ENCODE data around the gene CFAP299.
"Not testable (repeated sequence)": the region's sequence is repeated elsewhere in the genome, so short reads cannot be mapped to it uniquely, and the experiment has no call there.

Gene CFAP299

GRCh38 chr4:80309294-80310004 lies 26.1 kb upstream of the CFAP299 start:
- ChIA-PET POLR2A (ENCODE audit: low non-redundant PET) (no interaction called here), CTCF (interaction anchor here (0.8 kb wide), 1 partner anchor 51 kb away, joined by 4 read pairs; no protein-coding TSS in a partner anchor)
- DNase-seq (ENCODE audit: low spot score) = peak; percentile 79
- TF ChIP-seq, protein P1, sequence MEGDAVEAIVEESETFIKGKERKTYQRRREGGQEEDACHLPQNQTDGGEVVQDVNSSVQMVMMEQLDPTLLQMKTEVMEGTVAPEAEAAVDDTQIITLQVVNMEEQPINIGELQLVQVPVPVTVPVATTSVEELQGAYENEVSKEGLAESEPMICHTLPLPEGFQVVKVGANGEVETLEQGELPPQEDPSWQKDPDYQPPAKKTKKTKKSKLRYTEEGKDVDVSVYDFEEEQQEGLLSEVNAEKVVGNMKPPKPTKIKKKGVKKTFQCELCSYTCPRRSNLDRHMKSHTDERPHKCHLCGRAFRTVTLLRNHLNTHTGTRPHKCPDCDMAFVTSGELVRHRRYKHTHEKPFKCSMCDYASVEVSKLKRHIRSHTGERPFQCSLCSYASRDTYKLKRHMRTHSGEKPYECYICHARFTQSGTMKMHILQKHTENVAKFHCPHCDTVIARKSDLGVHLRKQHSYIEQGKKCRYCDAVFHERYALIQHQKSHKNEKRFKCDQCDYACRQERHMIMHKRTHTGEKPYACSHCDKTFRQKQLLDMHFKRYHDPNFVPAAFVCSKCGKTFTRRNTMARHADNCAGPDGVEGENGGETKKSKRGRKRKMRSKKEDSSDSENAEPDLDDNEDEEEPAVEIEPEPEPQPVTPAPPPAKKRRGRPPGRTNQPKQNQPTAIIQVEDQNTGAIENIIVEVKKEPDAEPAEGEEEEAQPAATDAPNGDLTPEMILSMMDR (conservative IDR thresholded peaks at IDR 0.05; ENCODE audit: low read depth) = no peak
- H3K27ac ChIP-seq = peak overlapping the region; percentile 70

DNA sequence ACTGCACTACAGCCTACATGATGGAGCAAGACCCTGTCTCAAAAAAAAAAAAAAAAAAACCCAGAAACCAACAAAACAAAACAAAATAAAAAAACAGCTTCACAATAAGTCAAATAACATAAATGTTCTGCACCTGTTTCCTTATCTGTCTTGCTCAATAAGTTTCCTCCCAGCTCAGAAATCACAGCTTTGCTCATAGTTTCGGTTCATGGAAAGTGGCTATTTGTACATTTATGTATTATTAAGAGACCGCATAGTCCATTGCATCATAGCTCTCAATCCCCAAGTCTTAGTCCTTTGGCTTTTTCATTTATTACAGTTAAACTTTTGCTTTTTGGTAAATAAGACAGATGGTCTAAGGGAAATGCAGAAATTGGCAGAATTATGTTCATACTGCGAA lies 24.4 kb upstream of the CFAP299 start:
- no peak for DNase-seq (ENCODE audit: low spot score)
- ChIA-PET POLR2A (ENCODE audit: low non-redundant PET) (no interaction called here), CTCF (interaction anchor here (0.7 kb wide), 1 partner anchor 26 kb away, joined by 3 read pairs; no protein-coding TSS in a partner anchor)
- no peak overlapping the region for H3K27ac ChIP-seq
- TF ChIP-seq, protein P1 (conservative IDR thresholded peaks at IDR 0.05; ENCODE audit: low read depth) = no peak

- DNase-seq (ENCODE audit: low spot score) = no peak
- ChIA-PET CTCF (no interaction called here), POLR2A (ENCODE audit: low non-redundant PET) (no interaction called here)
- TF ChIP-seq, protein P1 (conservative IDR thresholded peaks at IDR 0.05; ENCODE audit: low read depth) = no peak
- H3K27ac ChIP-seq = no peak overlapping the region
Measured at GRCh38 chr4:80312124-80312523, 23.4 kb upstream of the CFAP299 start.

DNA sequence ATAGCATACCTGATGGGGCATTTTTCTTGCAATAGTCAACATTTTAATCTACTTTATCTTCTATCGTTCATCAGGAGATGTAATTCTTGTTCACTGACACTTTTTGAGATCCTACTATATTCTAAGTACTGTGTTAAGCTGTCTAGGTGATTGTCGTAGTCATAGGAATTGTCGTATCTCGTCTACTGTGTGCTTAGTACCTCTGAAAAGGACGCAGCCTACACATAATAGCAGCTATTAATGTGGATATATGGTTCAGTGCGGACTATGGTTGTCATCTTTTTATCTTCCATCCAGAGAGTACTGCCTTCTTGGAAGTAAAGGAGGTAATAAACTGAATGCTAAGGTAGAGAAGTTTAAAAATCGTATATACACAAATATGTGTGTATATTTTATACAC lies 21.9 kb upstream of the CFAP299 start:
- ChIA-PET CTCF (interaction anchor here (0.7 kb wide), 1 partner anchor 1599 kb away, joined by 3 read pairs; no protein-coding TSS in a partner anchor), POLR2A (ENCODE audit: low non-redundant PET) (no interaction called here)
- TF ChIP-seq, protein P1 (conservative IDR thresholded peaks at IDR 0.05; ENCODE audit: low read depth) = no peak
- H3K27ac ChIP-seq = no peak overlapping the region
- DNase-seq (ENCODE audit: low spot score) = no peak

- H3K27ac ChIP-seq; DNase-seq (ENCODE audit: low spot score); POLR2A ChIA-PET (ENCODE audit: low non-redundant PET); CTCF ChIA-PET: not testable (repeated sequence)
Measured at GRCh38 chr4:80315848-80316247, 19.7 kb upstream of the CFAP299 start.

- DNase-seq (ENCODE audit: low spot score) = no peak
- H3K27ac ChIP-seq = no peak overlapping the region
- TF ChIP-seq, protein P1 (conservative IDR thresholded peaks at IDR 0.05; ENCODE audit: low read depth) = no peak
- ChIA-PET CTCF (interaction anchor here (0.8 kb wide), 1 partner anchor 404 kb away, joined by 3 read pairs; no protein-coding TSS in a partner anchor), POLR2A (ENCODE audit: low non-redundant PET) (no interaction called here)
Measured at GRCh38 chr4:80321341-80321740, 14.2 kb upstream of the CFAP299 start.

DNA sequence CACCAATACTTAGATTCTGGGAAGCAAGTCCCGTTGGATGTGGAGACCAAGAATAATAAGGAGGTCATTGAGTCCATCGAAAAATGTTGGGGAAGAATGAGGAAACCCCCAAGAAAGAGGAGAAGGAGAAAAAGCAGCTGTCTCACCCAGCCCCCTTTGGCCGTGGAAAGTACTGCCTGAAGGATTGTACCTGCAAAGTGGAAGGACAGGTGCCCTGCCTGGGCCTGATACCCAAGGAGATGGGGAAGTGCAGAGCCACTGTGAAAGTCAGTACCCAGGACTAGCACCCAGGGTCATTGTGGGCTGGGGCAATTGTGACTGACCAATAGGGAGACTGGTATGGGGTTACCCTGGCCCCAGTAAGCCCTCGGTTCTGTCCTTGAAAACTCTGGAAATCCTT lies 13.8 kb upstream of the CFAP299 start:
- ChIA-PET POLR2A (ENCODE audit: low non-redundant PET) (no interaction called here), CTCF (interaction anchor here (0.8 kb wide), 1 partner anchor 404 kb away, joined by 3 read pairs; no protein-coding TSS in a partner anchor)
- H3K27ac ChIP-seq = no peak overlapping the region
- TF ChIP-seq, protein P1 (conservative IDR thresholded peaks at IDR 0.05; ENCODE audit: low read depth) = no peak
- DNase-seq (ENCODE audit: low spot score) = no peak
